ENCODE measurements around the gene PDCD11. TPM values are rescaled to one million over a fixed set of nuclear protein-coding genes. Genes with fewer than 3 reads are reported as not detected.

PDCD11 gene
- total and polyA plus RNA-seq, 2 of the 8 experiments (the other 6 are each of a cell fraction or from before 2014, with no cell fraction given) = 18.1 to 79.1 TPM

- no peaks in the 10 kb centered on the region; a peak in 2 of 7 replicates for H3K27me3 ChIP-seq (replicated peaks in 1 of 4; ENCODE audit: control insufficient read depth in 3 of 4, extremely low read depth in 1 of 4, insufficient read depth in 3 of 4, low read length in 3 of 4)
- no peaks in the 10 kb centered on the region for H3K79me2 ChIP-seq (ENCODE audit: control insufficient read depth in 1 of 2, insufficient read depth in 2 of 2, low read length in 2 of 2)
- H2BK15ac ChIP-seq (ENCODE audit: low read length) = no peak overlapping the region
- no peaks in the 10 kb centered on the region for H4K20me1 ChIP-seq (replicated peaks in 1 of 2; ENCODE audit: control insufficient read depth in 1 of 2, insufficient read depth in 2 of 2, low read length in 2 of 2)
- H2BK5ac ChIP-seq (ENCODE audit: low read depth, low read length) = no peak overlapping the region
- no peaks in the 10 kb centered on the region for H3K9me3 ChIP-seq (ENCODE audit: insufficient read depth in 2 of 2, low read depth in 1 of 2, low read length in 1 of 2)
- no peak overlapping the region for H3K14ac ChIP-seq (ENCODE audit: insufficient read length)
- no peak overlapping the region for H3K18ac ChIP-seq (ENCODE audit: extremely low read depth, low read length)
- peaks cover 0 to 12% (median 9%) of the 10 kb centered on the region in 4 experiments; a peak in 4 of 7 replicates for H3K4me1 ChIP-seq (replicated peaks in 1 of 4; ENCODE audit: control insufficient read depth in 3 of 4, insufficient read depth in 4 of 4, low read length in 3 of 4)
- DNase-seq (ENCODE audit: low read depth in 1 of 2, low spot score in 2 of 2) (no peak), FAIRE-seq (no peak)
- 95% methylated on average over 8 of the region's 8 CpGs; no CpG with 5 or more reads in 1 of the 2 experiments for WGBS, 2 experiments (ENCODE audit: extremely low coverage in 1 of 2, insufficient coverage in 1 of 2, insufficient read length in 1 of 2, insufficient replicate concordance in 2 of 2, low coverage in 1 of 2, low lambda C conversion rate in 2 of 2, missing lambda C conversion rate in 1 of 2)
- H2BK12ac ChIP-seq (ENCODE audit: low read depth, low read length) = no peak overlapping the region
- TF ChIP-seq BACH1 (IDR thresholded peaks at IDR 0.05; ENCODE audit: low read length) (no peak), YY1 (IDR thresholded peaks at IDR 0.05; ENCODE audit: low read depth, low read length) (no peak), CHD1 (IDR thresholded peaks at IDR 0.05; ENCODE audit: low read depth, low read length) (no peak), SP4 (IDR thresholded peaks at IDR 0.05; ENCODE audit: low read length) (no peak)
- H3K56ac ChIP-seq (replicated peaks; ENCODE audit: insufficient read length, low read depth, low read length) = no peak overlapping the region
- peaks cover 3% of the 10 kb centered on the region; the same call in 1 of the 2 replicates for H3K23me2 ChIP-seq (ENCODE audit: low read depth, low read length)
- CTCF ChIA-PET (ENCODE audit: partially characterized antibody) = interaction anchor here (0.9 to 6.0 kb wide), 4 partner anchors 15 to 107 kb away, joined by 3 to 39 read pairs (median 10); no protein-coding TSS in a partner anchor
- H3K36me3 ChIP-seq (ENCODE audit: control insufficient read depth in 2 of 4, insufficient read depth in 4 of 4, low read length in 3 of 4) = no peaks in the 10 kb centered on the region
- H2BK120ac ChIP-seq (replicated peaks; ENCODE audit: low read depth, low read length) = no peak overlapping the region
- POLR2A ChIA-PET (ENCODE audit: partially characterized antibody) = no interaction called here
- H4K8ac ChIP-seq (ENCODE audit: extremely low read depth, insufficient read depth, low read length) = no peak overlapping the region; the same call in 1 of the 2 replicates
- no peak overlapping the region for H2BK20ac ChIP-seq (ENCODE audit: low read length)
- H3K79me1 ChIP-seq (ENCODE audit: low read depth, low read length) = no peaks in the 10 kb centered on the region
- no peak overlapping the region for H2AK5ac ChIP-seq (ENCODE audit: low read depth, low read length)
- no peak overlapping the region for H3K9ac ChIP-seq (replicated peaks in 1 of 4; ENCODE audit: extremely low read depth in 1 of 4, low read depth in 3 of 4, low read length in 3 of 4)
- no peak overlapping the region for H3K23ac ChIP-seq (ENCODE audit: insufficient read length)
- no peak overlapping the region for H3K4me3 ChIP-seq (ENCODE audit: extremely low read depth in 1 of 4, insufficient read depth in 2 of 4, low read depth in 3 of 4, low read length in 4 of 4)
- H3K4ac ChIP-seq (replicated peaks; ENCODE audit: insufficient read length, low read depth, low read length) = no peak overlapping the region
- H4K91ac ChIP-seq (replicated peaks; ENCODE audit: insufficient read length, low read length) = no peak overlapping the region
- H3K27ac ChIP-seq (ENCODE audit: low read depth, low read length) = no peak overlapping the region
- no peak overlapping the region for H4K5ac ChIP-seq (ENCODE audit: insufficient read length, low read depth, low read length)
- H2AFZ ChIP-seq (ENCODE audit: low read length) = no peak overlapping the region
- no peak overlapping the region for H3K4me2 ChIP-seq (ENCODE audit: insufficient read depth in 1 of 2, low read depth in 2 of 2, low read length in 2 of 2)
Measured at GRCh38 chr10:103457176-103457712, 60.8 kb downstream of the PDCD11 start.
